OCI-LY1 (cell line): Measurements from ENCODE around the gene UTP14C.

Source experiments
- H2AFZ ChIP-seq: fragments of 200-600 bp; sonication (generic), shearing (Covaris generic); 2 replicates; pipeline ENCODE4 v1.6.0; 2014; ENCODE audit warnings: antibody characterized with exemption, mild to moderate bottlenecking, low read length
- H3F3A ChIP-seq: fragments of 200-600 bp; sonication (generic), shearing (Covaris generic); 2 replicates; pipeline ENCODE4 v1.6.0; 2014; ENCODE audit warnings: mild to moderate bottlenecking, antibody characterized with exemption, low read length, moderate library complexity; ENCODE audit not compliant: insufficient read depth
- H3K27ac ChIP-seq: fragments of 200-600 bp; sonication (generic); 2 replicates; pipeline ENCODE4 v1.5.1; 2014; ENCODE audit warnings: low read length, mixed run types, mild to moderate bottlenecking, low read depth; ENCODE audit not compliant: poor library complexity, severe bottlenecking
- H3K27me3 ChIP-seq: fragments of 200-600 bp; sonication (generic); 2 replicates; pipeline ENCODE4 v1.6.0; 2014; ENCODE audit warnings: antibody characterized with exemption, mild to moderate bottlenecking, low read length, moderate library complexity; ENCODE audit not compliant: insufficient read depth
- H3K36me3 ChIP-seq: fragments of 200-600 bp; sonication (generic); 2 replicates; pipeline ENCODE4 v1.6.1; 2014; ENCODE audit warnings: mild to moderate bottlenecking, antibody characterized with exemption, low read length, moderate library complexity, mixed read lengths; ENCODE audit not compliant: insufficient read depth
- H3K4me1 ChIP-seq: fragments of 200-600 bp; sonication (generic); 2 replicates; pipeline ENCODE4 v1.5.1; 2014; ENCODE audit warnings: mild to moderate bottlenecking, low read length, moderate library complexity; ENCODE audit not compliant: insufficient read depth, severe bottlenecking
- H3K4me2 ChIP-seq: fragments of 200-600 bp; sonication (generic), shearing (Covaris generic); 2 replicates; pipeline ENCODE4 v1.6.1; 2014; ENCODE audit warnings: low read length
- H3K4me3 ChIP-seq: fragments of 200-600 bp; sonication (generic); 2 replicates; pipeline ENCODE4 v1.5.1; 2014; ENCODE audit warnings: low read length, low read depth, mild to moderate bottlenecking, mixed read lengths; ENCODE audit not compliant: poor library complexity, severe bottlenecking
- H3K79me2 ChIP-seq: fragments of 200-600 bp; shearing (Covaris generic); 2 replicates; pipeline ENCODE4 v1.6.1; 2016; ENCODE audit warnings: mixed run types, low read length, mixed read lengths; ENCODE audit not compliant: insufficient read depth
- H3K9ac ChIP-seq: fragments of 200-600 bp; sonication (generic), shearing (Covaris generic); 2 replicates; pipeline ENCODE4 v1.6.1; 2014; ENCODE audit warnings: mild to moderate bottlenecking, low read length, mixed read lengths
- H3K9me2 ChIP-seq: fragments of 200-600 bp; sonication (generic), shearing (Covaris generic); 2 replicates; pipeline ENCODE4 v1.6.1; 2014; ENCODE audit warnings: low read depth, mild to moderate bottlenecking, low read length, mixed read lengths
- H3K9me3 ChIP-seq: fragments of 200-600 bp; shearing (Covaris generic); 2 replicates; pipeline ENCODE4 v1.6.1; 2014; ENCODE audit warnings: low read length, mixed read lengths
- H4K20me1 ChIP-seq: fragments of 200-600 bp; sonication (generic), shearing (Covaris generic); 2 replicates; pipeline ENCODE4 v1.6.0; 2016; ENCODE audit warnings: mild to moderate bottlenecking, low read length; ENCODE audit not compliant: insufficient read depth
- CTCF ChIP-seq: fragments of 200-600 bp; sonication (generic), shearing (Covaris generic); IDR thresholded peaks from 2 replicates; pipeline ENCODE4 v1.5.1; 2017; ENCODE audit warnings: mild to moderate bottlenecking, antibody characterized with exemption, low read length, moderate library complexity, mixed read lengths
- EZH2 ChIP-seq: fragments of 200-600 bp; sonication (generic), shearing (Covaris generic); IDR thresholded peaks from 2 replicates; pipeline ENCODE4 v1.8.0; 2017; ENCODE audit warnings: borderline replicate concordance, mixed run types, mild to moderate bottlenecking, antibody characterized with exemption, low read length, moderate library complexity, mixed read lengths

UTP14C gene

GRCh38 chr13:52025475-52026245 is 1.2 kb downstream of the UTP14C start:
- no peaks in the 10 kb centered on the region for H3K9me2 ChIP-seq
- H3K4me2 ChIP-seq, result no peak overlapping the region
- peaks cover 64% of the 10 kb centered on the region for H3K36me3 ChIP-seq
- TF ChIP-seq EZH2 (no peak), CTCF (no peak)
- no peaks in the 10 kb centered on the region for H3F3A ChIP-seq
- H3K4me3 ChIP-seq, result no peak overlapping the region
- H3K9ac ChIP-seq, result no peak overlapping the region
- H3K9me3 ChIP-seq, result no peaks in the 10 kb centered on the region
- H3K79me2 ChIP-seq, result no peaks in the 10 kb centered on the region
- H3K27me3 ChIP-seq, result no peaks in the 10 kb centered on the region
- no peaks in the 10 kb centered on the region for H4K20me1 ChIP-seq
- no peak overlapping the region for H2AFZ ChIP-seq
- H3K4me1 ChIP-seq, result no peaks in the 10 kb centered on the region
- H3K27ac ChIP-seq, result no peak overlapping the region

GRCh38 chr13:52026246-52026626 is 1.7 kb downstream of the UTP14C start:
- H3K27me3 ChIP-seq, result no peaks in the 10 kb centered on the region
- H3K9ac ChIP-seq, result no peak overlapping the region
- H3K27ac ChIP-seq, result no peak overlapping the region
- H3K4me1 ChIP-seq, result no peaks in the 10 kb centered on the region
- H2AFZ ChIP-seq, result no peak overlapping the region
- H3K36me3 ChIP-seq, result peaks cover 59% of the 10 kb centered on the region
- no peak overlapping the region for H3K4me3 ChIP-seq
- no peaks in the 10 kb centered on the region for H3K9me3 ChIP-seq
- H3K79me2 ChIP-seq, result no peaks in the 10 kb centered on the region
- no peak overlapping the region for H3K4me2 ChIP-seq
- H3K9me2 ChIP-seq, result no peaks in the 10 kb centered on the region
- TF ChIP-seq CTCF (no peak; the same call in 1 of the 2 replicates), EZH2 (no peak)
- H3F3A ChIP-seq, result no peaks in the 10 kb centered on the region
- H4K20me1 ChIP-seq, result no peaks in the 10 kb centered on the region

- Histone ChIP-seq H3K9ac (no peak overlapping the region), H3K79me2 (no peaks in the 10 kb centered on the region), H3F3A (no peaks in the 10 kb centered on the region), H3K4me1 (no peaks in the 10 kb centered on the region), H3K36me3 (peaks cover 59% of the 10 kb centered on the region), H4K20me1 (no peaks in the 10 kb centered on the region), H3K9me3 (no peaks in the 10 kb centered on the region), H3K27ac (no peak overlapping the region), H3K27me3 (no peaks in the 10 kb centered on the region), H3K4me3 (no peak overlapping the region), H3K9me2 (no peaks in the 10 kb centered on the region), H3K4me2 (no peak overlapping the region), H2AFZ (no peak overlapping the region)
- no peak for TF ChIP-seq CTCF
- no peak for TF ChIP-seq EZH2
These were observed 3.3 kb downstream of the UTP14C start for GRCh38 chr13:52027832-52028231.
